ENCODE data around the gene PPP2R2B.

PPP2R2B gene

GRCh38 chr5:146630472-146630871, 248.1 kb downstream of the PPP2R2B start:
- H3K4me3 ChIP-seq (replicated peaks; ENCODE audit: insufficient read depth, low read length): no peak overlapping the region
- TF ChIP-seq SPI1 (IDR thresholded peaks at IDR 0.05; ENCODE audit: borderline replicate concordance, low read depth): no peak
- no peak for TF ChIP-seq CTCF (IDR thresholded peaks at IDR 0.05; ENCODE audit: insufficient read depth, low read length)
- no peak for TF ChIP-seq POLR2AphosphoS5 (IDR thresholded peaks at IDR 0.05; ENCODE audit: low read depth)
- TF ChIP-seq REST (IDR thresholded peaks at IDR 0.05; ENCODE audit: insufficient replicate concordance, low read depth): no peak
- TF ChIP-seq GABPA (IDR thresholded peaks at IDR 0.05; ENCODE audit: low read depth): no peak
- no peak for DNase-seq (ENCODE audit: low read depth in 1 of 2, low spot score in 1 of 2)

GRCh38 chr5:146628950-146629349, 249.6 kb downstream of the PPP2R2B start:
- Histone ChIP-seq H3K4me3 (replicated peaks; ENCODE audit: insufficient read depth, low read length) (no peak overlapping the region), H3K27me3 (ENCODE audit: insufficient read depth, poor library complexity, severe bottlenecking) (peaks cover 6% of the 10 kb centered on the region), H3K27ac (replicated peaks) (no peak overlapping the region)
- TF ChIP-seq REST (IDR thresholded peaks at IDR 0.05; ENCODE audit: insufficient replicate concordance, low read depth) (no peak), CTCF (IDR thresholded peaks at IDR 0.05; ENCODE audit: insufficient read depth, low read length) (no peak), GABPA (IDR thresholded peaks at IDR 0.05; ENCODE audit: low read depth) (no peak), SPI1 (IDR thresholded peaks at IDR 0.05; ENCODE audit: borderline replicate concordance, low read depth) (no peak), POLR2AphosphoS5 (IDR thresholded peaks at IDR 0.05; ENCODE audit: low read depth) (no peak)
- DNase-seq (ENCODE audit: low read depth in 1 of 2, low spot score in 1 of 2): no peak

More at GRCh38 chr5:146630472-146630871, 248.1 kb downstream of the PPP2R2B start:
- H3K27ac ChIP-seq (replicated peaks): no peak overlapping the region
- peaks cover 6% of the 10 kb centered on the region for H3K27me3 ChIP-seq (ENCODE audit: insufficient read depth, poor library complexity, severe bottlenecking)

DNA sequence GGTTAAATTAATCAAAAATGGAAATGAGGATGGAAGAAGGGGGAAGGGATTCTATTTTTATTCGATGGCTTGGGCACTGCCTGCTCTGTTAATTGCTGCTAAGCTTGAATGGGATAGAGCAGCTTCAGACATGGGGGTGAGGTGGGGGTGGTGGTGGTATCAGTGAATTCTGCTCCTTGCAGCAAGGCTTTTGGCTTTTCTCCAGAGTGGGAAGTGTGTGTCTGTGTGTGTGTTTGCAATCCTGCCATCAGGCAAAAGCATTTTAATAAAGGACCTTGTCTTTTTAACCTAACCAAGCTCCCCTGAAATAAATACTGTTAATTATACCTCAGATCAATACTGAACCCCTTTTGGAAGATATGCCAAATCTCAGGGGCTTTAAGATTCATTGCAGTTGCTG, 251.6 kb downstream of the PPP2R2B start:
- TF ChIP-seq CTCF (IDR thresholded peaks at IDR 0.05; ENCODE audit: insufficient read depth, low read length) (no peak), GABPA (IDR thresholded peaks at IDR 0.05; ENCODE audit: low read depth) (no peak), POLR2AphosphoS5 (IDR thresholded peaks at IDR 0.05; ENCODE audit: low read depth) (no peak), REST (IDR thresholded peaks at IDR 0.05; ENCODE audit: insufficient replicate concordance, low read depth) (no peak), SPI1 (IDR thresholded peaks at IDR 0.05; ENCODE audit: borderline replicate concordance, low read depth) (no peak)
- no peak overlapping the region for H3K27ac ChIP-seq (replicated peaks)
- no peak for DNase-seq (ENCODE audit: low read depth in 1 of 2, low spot score in 1 of 2)
- H3K27me3 ChIP-seq (ENCODE audit: insufficient read depth, poor library complexity, severe bottlenecking): peaks cover 6% of the 10 kb centered on the region
- no peak overlapping the region for H3K4me3 ChIP-seq (replicated peaks; ENCODE audit: insufficient read depth, low read length)
